A549 (cell line): Measurements from ENCODE around the gene CCNL1. TPM values are rescaled to one million over a fixed set of nuclear protein-coding genes. Genes with fewer than 3 reads are reported as not detected.

Source experiments
- ATAC-seq, 2 experiments: fragments of 200-7000 bp in 1 of 2; fragments of >200 bp in 1 of 2; cut with Nextera tagmentation in 1 of 2; cut with Tn5 transposase in 1 of 2; 3 replicates each; pipeline versions ENCODE4 v1.8.0 to v1.9.1; 2018 to 2020; ENCODE audit warnings: mild to moderate bottlenecking in 1 of 2, moderate library complexity in 1 of 2
- CTCF ChIA-PET: fragments of 300-600 bp; sonication (Branson Sonifier 250); formaldehyde crosslinking; extraction: SDS; loops from one replicate; lab custom pipeline; 2021; ENCODE audit warnings: antibody characterized with exemption, inconsistent platforms; lab: Yijun Ruan, JAX
- POLR2A ChIA-PET: fragments of 350-600 bp; formaldehyde crosslinking; extraction: SDS; loops from one replicate; lab custom pipeline; 2021; ENCODE audit warnings: antibody characterized with exemption, inconsistent platforms; lab: Yijun Ruan, JAX
- DNase-seq, 2 experiments: peaks; one replicate each; pipeline versions ENCODE4 v3.0.0 to v3.0.0-alpha.2; 2011 to 2016; ENCODE audit warnings: low read depth in 1 of 2, low spot score in 1 of 2
- FAIRE-seq: peaks from 2 replicates; lab custom pipeline; 2011; peaks lifted over from hg19 to GRCh38; lab: Jason Lieb, UNC
- H3K27ac ChIP-seq, 2 experiments: fragments of >200 bp; sonication (Bioruptor Twin); formaldehyde crosslinking; 3 replicates each; pipeline ENCODE4 v1.5.1; 2016 to 2017
- H3K4me1 ChIP-seq: fragments of >200 bp; sonication (Bioruptor Twin); formaldehyde crosslinking; 3 replicates; pipeline ENCODE4 v1.6.1; 2016
- H3K4me2 ChIP-seq: fragments of >200 bp; sonication (Bioruptor Twin); formaldehyde crosslinking; 3 replicates; pipeline ENCODE4 v1.6.1; 2016
- H3K4me3 ChIP-seq: fragments of >200 bp; sonication (Bioruptor Twin); formaldehyde crosslinking; 3 replicates; pipeline ENCODE4 v1.5.1; 2016
- H3K9me3 ChIP-seq: fragments of >200 bp; sonication (Bioruptor Twin); formaldehyde crosslinking; 3 replicates; pipeline ENCODE4 v1.6.1; 2016
- BHLHE40 ChIP-seq: IDR thresholded peaks from 2 replicates; pipeline ENCODE4 v1.6.1; 2012; ENCODE audit warnings: low read depth, low read length, inconsistent platforms
- CBX2 ChIP-seq: fragments of 200-600 bp; sonication (generic); IDR thresholded peaks from 2 replicates; pipeline ENCODE4 v1.6.1; 2016; ENCODE audit warnings: low read depth, mild to moderate bottlenecking, borderline replicate concordance
- CEBPB ChIP-seq, 2 experiments: fragments of >200 bp in 1 of 2; sonication (Bioruptor Twin) in 1 of 2; formaldehyde crosslinking in 1 of 2; IDR thresholded peaks; 2 replicates each; pipeline ENCODE4 v1.6.1; 2012 to 2016
- CHD2 ChIP-seq: fragments of 150-350 bp; IDR thresholded peaks from 2 replicates; pipeline ENCODE4 v1.6.1; 2014; ENCODE audit warnings: low read length; ENCODE audit not compliant: partially characterized antibody
- CHD4 ChIP-seq: fragments of 200-600 bp; sonication (generic); IDR thresholded peaks from 2 replicates; pipeline ENCODE4 v1.6.1; 2016; ENCODE audit warnings: antibody characterized with exemption, mild to moderate bottlenecking, borderline replicate concordance
- CTCF ChIP-seq: fragments of >200 bp; sonication (Bioruptor Twin); formaldehyde crosslinking; IDR thresholded peaks from 3 replicates; pipeline ENCODE4 v1.5.1; 2016
- EHMT2 ChIP-seq: fragments of 200-600 bp; sonication (generic); IDR thresholded peaks from 2 replicates; pipeline ENCODE4 v1.6.1; 2016; ENCODE audit warnings: antibody characterized with exemption, low read depth, mild to moderate bottlenecking, moderate library complexity
- FOSB ChIP-seq: fragments of 250-450 bp; sonication (Bioruptor Pico); IDR thresholded peaks from 2 replicates; pipeline ENCODE4 v1.5.0; 2020; ENCODE audit warnings: mild to moderate bottlenecking, moderate library complexity
- HEYL ChIP-seq: fragments of 250-450 bp; sonication (Bioruptor Pico); IDR thresholded peaks from 2 replicates; pipeline ENCODE4 v1.8.0; 2021; ENCODE audit warnings: mild to moderate bottlenecking, moderate library complexity
- HOXA7 ChIP-seq: fragments of 250-450 bp; sonication (Bioruptor Pico); IDR thresholded peaks from 2 replicates; pipeline ENCODE4 v1.5.0; 2020; ENCODE audit warnings: mild to moderate bottlenecking, moderate library complexity
- HOXB13 ChIP-seq: fragments of 250-450 bp; sonication (Bioruptor Pico); IDR thresholded peaks from 2 replicates; pipeline ENCODE4 v1.5.0; 2020; ENCODE audit warnings: low read depth, mild to moderate bottlenecking, moderate library complexity
- JUN ChIP-seq, 2 experiments: fragments of >200 bp; sonication (Bioruptor Twin); formaldehyde crosslinking; IDR thresholded peaks; 2 replicates in 1 of 2; 3 replicates in 1 of 2; pipeline ENCODE4 v1.6.1; 2016 to 2017
- KDM5A ChIP-seq: fragments of 200-600 bp; sonication (generic); IDR thresholded peaks from 2 replicates; pipeline ENCODE4 v1.6.1; 2016; ENCODE audit warnings: antibody characterized with exemption, mild to moderate bottlenecking
- MAFK ChIP-seq: fragments of 450-650 bp; IDR thresholded peaks from 2 replicates; pipeline ENCODE4 v1.6.1; 2014; ENCODE audit not compliant: partially characterized antibody
- MAZ ChIP-seq: fragments of 150-350 bp; IDR thresholded peaks from 2 replicates; pipeline ENCODE4 v1.6.1; 2014; ENCODE audit warnings: antibody characterized with exemption, low read depth, low read length, borderline replicate concordance
- MYC ChIP-seq: IDR thresholded peaks from 2 replicates; pipeline ENCODE4 v1.6.1; 2012; ENCODE audit warnings: mild to moderate bottlenecking, inconsistent platforms, low read length, improper control_type of control experiment, borderline replicate concordance
- NR3C1 ChIP-seq: fragments of >200 bp; sonication (Bioruptor Twin); formaldehyde crosslinking; IDR thresholded peaks from 3 replicates; pipeline ENCODE4 v1.6.1; 2017
- PHF8 ChIP-seq: fragments of 200-600 bp; sonication (generic); IDR thresholded peaks from 2 replicates; pipeline ENCODE4 v1.6.1; 2016; ENCODE audit warnings: low read depth, mild to moderate bottlenecking, antibody characterized with exemption, moderate library complexity, borderline replicate concordance
- POLR2A ChIP-seq: IDR thresholded peaks from 2 replicates; pipeline ENCODE4 v1.6.1; 2012; ENCODE audit warnings: mild to moderate bottlenecking, low read length
- RARB ChIP-seq: fragments of 250-450 bp; sonication (Bioruptor Pico); IDR thresholded peaks from 2 replicates; pipeline ENCODE4 v1.8.0; 2021; ENCODE audit warnings: mild to moderate bottlenecking, moderate library complexity
- RFX5 ChIP-seq: fragments of 450-650 bp; IDR thresholded peaks from 2 replicates; pipeline ENCODE4 v1.7.1; 2014; ENCODE audit warnings: antibody characterized with exemption, mild to moderate bottlenecking, moderate library complexity
- RNF2 ChIP-seq: fragments of 200-600 bp; sonication (generic); IDR thresholded peaks from 2 replicates; pipeline ENCODE4 v1.6.1; 2016; ENCODE audit warnings: low read depth, mild to moderate bottlenecking, antibody characterized with exemption, moderate library complexity, borderline replicate concordance
- SREBF2 ChIP-seq: fragments of 450-650 bp; IDR thresholded peaks from 2 replicates; pipeline ENCODE4 v1.6.1; 2014; ENCODE audit warnings: mild to moderate bottlenecking, moderate library complexity
- TFCP2L1 ChIP-seq: fragments of 250-450 bp; sonication (Bioruptor Pico); IDR thresholded peaks from 2 replicates; pipeline ENCODE4 v1.5.0; 2021; ENCODE audit warnings: mild to moderate bottlenecking
- ZC3H11A ChIP-seq: fragments of 450-650 bp; IDR thresholded peaks from 2 replicates; pipeline ENCODE4 v1.6.1; 2014; ENCODE audit warnings: antibody characterized with exemption, mild to moderate bottlenecking
- ZFP36 ChIP-seq: fragments of 450-650 bp; IDR thresholded peaks from 2 replicates; pipeline ENCODE4 v1.6.1; 2014; ENCODE audit warnings: borderline replicate concordance; ENCODE audit not compliant: partially characterized antibody
- ZNF302 ChIP-seq: fragments of 250-450 bp; sonication (Bioruptor Pico); IDR thresholded peaks from 2 replicates; pipeline ENCODE4 v1.9.0; 2021; ENCODE audit warnings: inconsistent platforms, mild to moderate bottlenecking, moderate library complexity
- WGBS: methylation state at CpG from one replicate; pipeline ENCODE4 v1.1.6; 2017; ENCODE audit errors: missing lambda C conversion rate; 5-methylcytosine and 5-hydroxymethylcytosine counted together
- polyA plus RNA-seq, 4 experiments: library from polyadenylated mRNA; depleted of rRNA in 3 of 4; stranded (reverse); fragments of >200 nt; fragmentation: RNase III in 1 of 4; extraction: RNeasy Plus Mini Kit Qiagen cat#74134 plus additional on column Dnase treatment in 1 of 4; gene quantifications; 2 replicates in 3 of 4; 3 replicates in 1 of 4; pipeline ENCODE4 v1.2.3, GENCODE V29; 2011 to 2017
- TF ChIP-seq, protein P1 (sequence below): fragments of 150-350 bp; IDR thresholded peaks from 2 replicates; pipeline ENCODE4 v1.6.1; 2014; ENCODE audit warnings: low read depth, mild to moderate bottlenecking, low read length
- TF ChIP-seq, protein P2 (sequence below): fragments of >200 bp; sonication (Bioruptor Twin); formaldehyde crosslinking; IDR thresholded peaks from 2 replicates; pipeline ENCODE4 v1.6.1; 2016

CCNL1 gene
- polyA plus RNA-seq, 2 of the 4 experiments (the other 2 are of a cell fraction): 45.1 to 170 TPM

DNA sequence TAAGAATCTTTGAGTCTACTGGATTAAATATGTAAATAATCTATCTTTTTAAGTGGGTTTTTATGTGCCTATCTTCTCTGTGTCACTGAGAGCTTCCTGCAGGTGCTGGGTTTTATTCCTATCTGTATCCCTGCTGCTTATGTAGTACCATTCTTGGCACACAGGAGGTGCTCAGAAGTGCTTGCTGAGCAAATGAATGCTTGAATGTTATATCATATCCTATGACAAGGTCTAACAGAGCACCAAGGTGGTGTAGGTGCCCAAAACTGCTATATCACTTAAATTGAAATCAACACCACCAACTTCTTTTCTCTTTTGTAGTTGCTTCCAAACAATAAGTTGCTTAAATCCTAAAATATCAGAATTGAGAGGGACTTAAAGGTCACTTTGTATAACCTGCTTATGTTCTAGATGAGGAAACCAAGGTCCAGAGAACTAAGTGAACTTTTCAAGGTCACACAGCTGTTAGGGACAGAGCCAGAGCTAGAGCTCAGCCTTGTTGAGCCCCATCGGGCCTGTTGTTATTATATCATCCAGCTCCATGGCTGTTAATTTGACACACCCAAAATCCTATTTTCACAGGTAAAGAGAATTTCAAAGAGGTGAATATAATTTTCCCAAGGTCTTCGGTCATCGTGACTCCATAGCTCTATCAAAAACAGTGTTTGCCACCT lies 46.0 kb downstream of the CCNL1 start:
- WGBS: 89% methylated on average over 3 of the region's 3 CpGs
- Histone ChIP-seq H3K4me2 (no peak overlapping the region), H3K4me1 (0 out of 3 replicates have a peak, but pooled peaks cover 4% of the 10 kb centered on the region), H3K9me3 (no peaks in the 10 kb centered on the region), H3K4me3 (no peak overlapping the region), H3K27ac (no peak overlapping the region)
- DNase-seq (no peak), ATAC-seq (peak in 1 of 2 experiments; percentile 69; a peak in 3 of 6 replicates), FAIRE-seq (no peak)
- ChIA-PET CTCF (interaction anchor here (0.7 to 2.6 kb wide), 5 partner anchors 9 to 32 kb away, joined by 3 to 9 read pairs (median 6); no protein-coding TSS in a partner anchor), POLR2A (no interaction called here)
- TF ChIP-seq RARB (no peak), RFX5 (no peak), TFCP2L1 (CRISPR knock-in tag) (no peak), NR3C1 (no peak), CEBPB (IDR thresholded peaks at IDR 0.05) (no peak), HOXA7 (no peak), BHLHE40 (no peak), CHD4 (no peak), HEYL (no peak), ZNF302 (CRISPR knock-in tag) (no peak), PHF8 (no peak), HOXB13 (CRISPR knock-in tag) (no peak), CHD2 (no peak), MYC (no peak), CBX2 (no peak), MAFK (no peak)
- TF ChIP-seq, protein P1, sequence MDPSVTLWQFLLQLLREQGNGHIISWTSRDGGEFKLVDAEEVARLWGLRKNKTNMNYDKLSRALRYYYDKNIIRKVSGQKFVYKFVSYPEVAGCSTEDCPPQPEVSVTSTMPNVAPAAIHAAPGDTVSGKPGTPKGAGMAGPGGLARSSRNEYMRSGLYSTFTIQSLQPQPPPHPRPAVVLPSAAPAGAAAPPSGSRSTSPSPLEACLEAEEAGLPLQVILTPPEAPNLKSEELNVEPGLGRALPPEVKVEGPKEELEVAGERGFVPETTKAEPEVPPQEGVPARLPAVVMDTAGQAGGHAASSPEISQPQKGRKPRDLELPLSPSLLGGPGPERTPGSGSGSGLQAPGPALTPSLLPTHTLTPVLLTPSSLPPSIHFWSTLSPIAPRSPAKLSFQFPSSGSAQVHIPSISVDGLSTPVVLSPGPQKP: no peak
- TF ChIP-seq, protein P2, sequence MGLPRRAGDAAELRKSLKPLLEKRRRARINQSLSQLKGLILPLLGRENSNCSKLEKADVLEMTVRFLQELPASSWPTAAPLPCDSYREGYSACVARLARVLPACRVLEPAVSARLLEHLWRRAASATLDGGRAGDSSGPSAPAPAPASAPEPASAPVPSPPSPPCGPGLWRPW: no peak

GRCh38 chr3:157112536-157112935 lies 47.4 kb downstream of the CCNL1 start:
- FAIRE-seq (no peak), ATAC-seq (no peak), DNase-seq (no peak)
- 0 out of 3 replicates have a peak, but pooled peaks cover 4% of the 10 kb centered on the region for H3K4me1 ChIP-seq
- CTCF ChIA-PET: interaction anchor here (0.8 to 2.6 kb wide), 5 partner anchors 9 to 24 kb away, joined by 3 to 9 read pairs (median 3); no protein-coding TSS in a partner anchor
- H3K27ac ChIP-seq: no peak overlapping the region
- no peak overlapping the region for H3K4me3 ChIP-seq
- H3K9me3 ChIP-seq: no peaks in the 10 kb centered on the region
- H3K4me2 ChIP-seq: no peak overlapping the region
- 80% methylated on average over 4 of the region's 4 CpGs for WGBS
- TF ChIP-seq RARB (no peak), FOSB (no peak), RNF2 (no peak)
- POLR2A ChIA-PET: interaction anchor here (1.5 kb wide), 1 partner anchor 24 kb away, joined by 8 read pairs; no protein-coding TSS in a partner anchor

DNA sequence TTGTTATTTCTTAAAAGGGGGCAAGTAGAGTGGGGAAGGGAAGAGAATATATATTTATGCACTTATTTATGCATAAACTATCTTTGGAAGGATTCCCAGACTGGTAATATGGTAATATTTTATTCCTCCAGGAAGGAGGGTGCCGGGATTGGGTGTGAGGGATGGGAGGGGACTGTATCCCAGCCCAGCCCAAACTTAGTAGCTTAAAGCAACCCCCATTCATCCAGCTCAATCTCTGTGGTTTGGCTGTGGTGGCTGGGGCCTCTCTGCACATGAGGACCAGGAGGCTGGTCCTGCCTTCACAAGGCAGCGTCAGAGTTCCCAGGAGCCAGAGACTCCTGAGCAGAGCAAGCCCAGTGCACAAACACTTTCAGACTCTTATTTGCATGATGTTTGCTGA lies 48.4 kb downstream of the CCNL1 start:
- WGBS: 80% methylated on average over 2 of the region's 2 CpGs
- H3K27ac ChIP-seq: no peak overlapping the region
- FAIRE-seq (no peak), DNase-seq (no peak), ATAC-seq (no peak)
- POLR2A ChIA-PET: interaction anchor here (1.5 kb wide), 1 partner anchor 23 kb away, joined by 8 read pairs; no protein-coding TSS in a partner anchor
- H3K4me3 ChIP-seq: no peak overlapping the region
- no peak for TF ChIP-seq HEYL
- TF ChIP-seq CTCF: no peak
- no peak for TF ChIP-seq EHMT2
- no peak for TF ChIP-seq ZC3H11A
- no peak for TF ChIP-seq CBX2
- TF ChIP-seq, protein P1: no peak
- TF ChIP-seq ZNF302 (CRISPR knock-in tag): no peak
- no peak for TF ChIP-seq MYC
- TF ChIP-seq TFCP2L1 (CRISPR knock-in tag): no peak
- no peak for TF ChIP-seq POLR2A
- no peak for TF ChIP-seq ZFP36
- TF ChIP-seq BHLHE40: no peak
- TF ChIP-seq MAZ: no peak
- TF ChIP-seq JUN (IDR thresholded peaks at IDR 0.05): no peak
- no peak for TF ChIP-seq KDM5A
- TF ChIP-seq SREBF2: no peak
- TF ChIP-seq HOXA7: no peak
- H3K4me2 ChIP-seq: no peak overlapping the region
- H3K9me3 ChIP-seq: no peaks in the 10 kb centered on the region
- H3K4me1 ChIP-seq: 0 out of 3 replicates have a peak, but pooled peaks cover 4% of the 10 kb centered on the region
- CTCF ChIA-PET: interaction anchor here (0.8 to 2.6 kb wide), 5 partner anchors 9 to 19 kb away, joined by 3 to 9 read pairs (median 3); no protein-coding TSS in a partner anchor
